Small intestine (tissue), 7 donors: ENCODE results near the gene GTPBP2. TPM values are rescaled to one million over a fixed set of nuclear protein-coding genes. Genes with fewer than 3 reads are reported as not detected.
A peak's percentile ranks its signal among the peaks of the same experiment; 100 is the strongest.

Experiments used
- DNase-seq, 2 donors: peaks; one replicate each; pipeline versions ENCODE4 v3.0.0 to v3.0.0-alpha.2; 2013
- FAIRE-seq: peaks from 2 replicates; lab custom pipeline; 2012; peaks lifted over from hg19 to GRCh38; lab: Jason Lieb, UNC
- H3K27ac ChIP-seq, 3 donors: one replicate each; pipeline ENCODE4 v1.5.1; 2013; ENCODE audit warnings: low read length in 2 of 3, mild to moderate bottlenecking in 2 of 3, control low read depth in 1 of 3, inconsistent platforms in 1 of 3, low read depth in 1 of 3, moderate library complexity in 1 of 3
- H3K27me3 ChIP-seq, 3 donors: one replicate each; pipeline ENCODE4 v1.6.1; 2013; ENCODE audit warnings: low read length in 3 of 3, inconsistent platforms in 1 of 3; ENCODE audit not compliant: control insufficient read depth in 3 of 3, insufficient read depth in 3 of 3
- H3K36me3 ChIP-seq, 3 donors: one replicate each; pipeline ENCODE4 v1.6.1; 2013; ENCODE audit warnings: low read length in 3 of 3, inconsistent platforms in 1 of 3, low read depth in 1 of 3, mild to moderate bottlenecking in 1 of 3, moderate library complexity in 1 of 3; ENCODE audit not compliant: control insufficient read depth in 3 of 3, insufficient read depth in 2 of 3
- H3K4me1 ChIP-seq, 3 donors: one replicate each; pipeline ENCODE4 v1.6.1; 2013; ENCODE audit warnings: low read length in 2 of 3, inconsistent platforms in 1 of 3, low read depth in 1 of 3, mild to moderate bottlenecking in 1 of 3, moderate library complexity in 1 of 3; ENCODE audit not compliant: control insufficient read depth in 3 of 3, insufficient read depth in 2 of 3
- H3K4me3 ChIP-seq, 3 donors: one replicate each; pipeline ENCODE4 v1.5.1; 2013; ENCODE audit warnings: low read length in 3 of 3, control low read depth in 1 of 3, inconsistent platforms in 1 of 3, low read depth in 1 of 3, mild to moderate bottlenecking in 1 of 3, moderate library complexity in 1 of 3
- H3K9me3 ChIP-seq, 2 donors: one replicate each; pipeline ENCODE4 v1.6.1; 2013; ENCODE audit warnings: low read depth in 1 of 2, low read length in 1 of 2; ENCODE audit not compliant: control insufficient read depth in 2 of 2, insufficient read depth in 1 of 2
- WGBS, 3 donors: extraction: QIAGEN DNeasy Blood & Tissue Kit; methylation state at CpG; one replicate each; pipeline ENCODE4 v1.1.7; 2013; 5-methylcytosine and 5-hydroxymethylcytosine counted together
- polyA plus RNA-seq, 4 donors: library from polyadenylated mRNA; stranded (reverse) in 3 of 4; unstranded in 1 of 4; fragments of 200-250 nt in 3 of 4; fragments of 120-200 nt in 1 of 4; gene quantifications; one replicate each; pipeline versions ENCODE4 v1.2.1 to v1.2.3, GENCODE V29; 2013
- donor health status: healthy with polysubstance abuse.
- donor health status: control.
- donor health status: control.
- donor health status: Bipolar disorder and iron deficiency.
- donor health status: healthy.

GTPBP2 gene
- polyA plus RNA-seq, 4 donors: 33.7 to 81.6 (median 45.7) TPM

GRCh38 chr6:43671801-43672690 is 43.0 kb upstream of the GTPBP2 start:
- DNase-seq: no peak
- Histone ChIP-seq H3K36me3 (peaks cover 8 to 79% (median 14%) of the 10 kb centered on the region in 3 donors), H3K4me3 (no peak overlapping the region), H3K27ac (peak overlapping the region in 2 of 3 donors; percentile 6 to 29), H3K27me3 (no peaks in the 10 kb centered on the region), H3K9me3 (no peaks in the 10 kb centered on the region), H3K4me1 (peaks cover 0 to 38% (median 0%) of the 10 kb centered on the region in 3 donors)
- 79 to 87% (median 84%) methylated on average over 16 of the region's 16 CpGs for WGBS, 3 donors
- FAIRE-seq: no peak

- DNase-seq (no peak), FAIRE-seq (no peak)
- no peaks in the 10 kb centered on the region for H3K9me3 ChIP-seq
- no peaks in the 10 kb centered on the region for H3K27me3 ChIP-seq
- no peak overlapping the region for H3K4me3 ChIP-seq
- peaks cover 0 to 41% (median 0%) of the 10 kb centered on the region in 3 donors for H3K4me1 ChIP-seq
- no peak overlapping the region for H3K27ac ChIP-seq
- peaks cover 8 to 71% (median 11%) of the 10 kb centered on the region in 3 donors for H3K36me3 ChIP-seq
- WGBS, 3 donors: 94% methylated on average over 8 of the region's 8 CpGs
These were observed 42.1 kb upstream of the GTPBP2 start for GRCh38 chr6:43671011-43671800.

DNA sequence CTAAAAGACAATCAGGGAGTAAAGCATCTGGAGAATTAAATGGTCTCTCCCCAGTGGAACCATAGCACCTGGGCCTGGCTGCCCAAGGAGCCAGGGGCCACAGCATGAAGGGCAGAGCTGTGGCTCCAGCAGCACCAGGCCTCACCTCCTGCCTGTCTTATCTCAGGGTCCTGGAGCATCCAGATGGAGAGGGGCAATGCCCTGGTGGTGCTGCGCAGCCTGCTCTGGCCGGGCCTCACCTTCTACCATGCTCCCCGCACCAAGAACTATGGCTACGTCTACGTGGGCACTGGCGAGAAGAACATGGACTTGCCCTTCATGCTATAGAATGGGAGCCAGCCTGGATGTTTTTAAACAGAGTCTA is 41.5 kb upstream of the GTPBP2 start:
- FAIRE-seq (no peak), DNase-seq (no peak)
- Histone ChIP-seq H3K36me3 (peaks cover 8 to 66% (median 10%) of the 10 kb centered on the region in 3 donors), H3K27me3 (no peaks in the 10 kb centered on the region), H3K4me3 (no peak overlapping the region), H3K4me1 (peaks cover 0 to 41% (median 0%) of the 10 kb centered on the region in 3 donors), H3K27ac (no peak overlapping the region), H3K9me3 (no peaks in the 10 kb centered on the region)
- 95 to 99% (median 97%) methylated on average over 6 of the region's 6 CpGs for WGBS, 3 donors

DNA sequence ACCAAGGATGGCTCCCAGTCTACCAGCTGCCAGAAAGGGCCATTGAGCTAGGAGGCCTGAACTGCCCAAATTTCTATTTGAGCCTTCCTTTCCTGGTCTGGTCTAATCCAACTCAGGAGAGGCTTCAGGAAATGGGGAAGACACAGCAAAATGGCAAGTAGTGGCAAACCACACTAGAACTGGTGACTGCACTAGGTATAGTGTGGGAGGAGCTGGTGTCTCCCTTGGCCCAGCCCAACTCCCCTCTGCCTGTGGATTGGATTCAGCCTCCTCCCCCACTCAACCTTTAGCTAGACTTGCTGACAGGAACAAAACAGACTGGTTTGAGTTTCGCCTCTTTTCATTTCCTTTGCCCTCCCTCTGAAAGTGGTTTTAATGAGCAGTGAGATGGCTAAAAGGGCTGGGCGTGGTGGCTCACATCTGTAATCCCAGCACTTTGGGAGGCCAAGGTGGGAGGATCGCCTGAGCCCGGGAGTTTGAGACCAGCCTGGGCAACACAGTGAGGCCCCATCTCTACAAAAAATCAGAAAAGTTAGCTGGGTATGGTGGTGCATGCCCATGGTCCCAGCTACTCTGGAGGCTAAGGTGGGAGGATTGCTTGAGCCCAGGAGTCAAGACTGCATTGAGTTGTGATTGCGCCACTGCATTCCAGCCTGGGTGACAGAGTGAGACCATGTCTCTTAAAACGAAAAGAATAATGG is 41.0 kb upstream of the GTPBP2 start:
- no peak for FAIRE-seq

DNA sequence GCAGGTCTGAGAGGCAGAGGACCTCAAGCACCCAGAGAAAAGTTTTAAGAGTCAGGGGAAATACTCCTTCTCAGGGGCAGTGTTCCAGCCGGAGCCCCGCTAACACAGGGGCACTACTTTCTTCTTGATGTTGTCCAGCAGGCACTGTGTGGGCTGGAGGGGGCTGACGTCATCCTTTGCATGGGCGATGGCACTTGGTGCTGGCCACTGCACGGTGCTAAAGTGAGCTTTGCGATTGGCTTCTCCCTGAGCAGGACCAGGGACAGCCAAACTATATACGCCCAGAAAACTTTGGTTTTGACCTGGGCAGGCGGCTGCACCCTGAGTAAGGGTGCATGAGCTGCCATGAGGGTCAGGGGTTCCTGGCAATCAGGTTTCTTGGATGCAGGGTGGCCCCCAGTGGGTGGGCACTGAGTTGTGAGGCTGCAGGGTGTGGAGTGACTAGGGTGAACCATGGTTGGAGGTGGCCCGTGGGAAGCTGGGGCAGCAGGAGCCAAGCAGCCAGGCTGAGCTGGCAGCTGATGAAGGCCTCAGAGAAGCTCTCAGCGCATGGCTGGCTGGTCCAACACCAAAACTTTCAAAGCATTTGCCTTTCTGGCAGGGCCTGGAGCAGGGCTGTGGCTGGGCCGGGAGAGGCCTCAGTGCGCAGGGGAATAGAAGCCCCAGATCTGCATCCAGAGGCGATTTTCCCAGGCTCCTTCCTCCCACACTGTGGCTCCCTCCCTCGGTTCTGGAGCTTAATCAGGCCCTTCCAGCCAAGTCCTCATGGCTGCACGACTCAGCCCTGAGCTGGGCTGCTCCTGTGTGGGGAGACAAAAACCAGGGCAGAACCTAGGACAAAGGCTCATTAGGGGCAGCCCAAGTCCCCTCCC is 40.2 kb upstream of the GTPBP2 start:
- 62 to 80% (median 72%) methylated on average over 14 to 15 of the region's 15 CpGs for WGBS, 3 donors
- Histone ChIP-seq H3K27me3 (no peaks in the 10 kb centered on the region), H3K27ac (peak overlapping the region in 1 of 3 donors; percentile 34), H3K4me1 (peaks cover 0 to 41% (median 0%) of the 10 kb centered on the region in 3 donors), H3K4me3 (no peak overlapping the region), H3K36me3 (peaks cover 0 to 53% (median 8%) of the 10 kb centered on the region in 3 donors), H3K9me3 (no peaks in the 10 kb centered on the region)
- FAIRE-seq: no peak
- DNase-seq: no peak

More for the DNA sequence above, 41.0 kb upstream of the GTPBP2 start:
- Histone ChIP-seq H3K4me1 (peaks cover 0 to 41% (median 0%) of the 10 kb centered on the region in 3 donors), H3K27me3 (no peaks in the 10 kb centered on the region), H3K4me3 (no peak overlapping the region), H3K27ac (peak overlapping the region in 1 of 3 donors; percentile 34), H3K9me3 (no peaks in the 10 kb centered on the region), H3K36me3 (peaks cover 5 to 61% (median 8%) of the 10 kb centered on the region in 3 donors)
- 80 to 87% (median 83%) methylated on average over 6 of the region's 6 CpGs for WGBS, 3 donors
- DNase-seq: no peak

- H3K4me1 ChIP-seq: peaks cover 0 to 39% (median 0%) of the 10 kb centered on the region in 3 donors
- DNase-seq (peak; percentile 57 to 77), FAIRE-seq (no peak)
- no peaks in the 10 kb centered on the region for H3K27me3 ChIP-seq
- no peak overlapping the region for H3K4me3 ChIP-seq
- peaks cover 0 to 44% (median 5%) of the 10 kb centered on the region in 3 donors for H3K36me3 ChIP-seq
- H3K9me3 ChIP-seq: no peaks in the 10 kb centered on the region
- WGBS, 3 donors: 18 to 25% (median 19%) methylated on average over 17 of the region's 17 CpGs
- H3K27ac ChIP-seq: peak overlapping the region in 1 of 3 donors; percentile 11
These were observed 39.3 kb upstream of the GTPBP2 start for GRCh38 chr6:43668151-43669028.
